ENCODE measurements around the gene FRMD4A. TPM values are rescaled to one million over a fixed set of nuclear protein-coding genes. Genes with fewer than 3 reads are reported as not detected.

FRMD4A gene
- total and polyA plus RNA-seq, 2 of the 4 experiments (the other 2 are of a cell fraction), result 30.3 to 68.8 TPM

DNA sequence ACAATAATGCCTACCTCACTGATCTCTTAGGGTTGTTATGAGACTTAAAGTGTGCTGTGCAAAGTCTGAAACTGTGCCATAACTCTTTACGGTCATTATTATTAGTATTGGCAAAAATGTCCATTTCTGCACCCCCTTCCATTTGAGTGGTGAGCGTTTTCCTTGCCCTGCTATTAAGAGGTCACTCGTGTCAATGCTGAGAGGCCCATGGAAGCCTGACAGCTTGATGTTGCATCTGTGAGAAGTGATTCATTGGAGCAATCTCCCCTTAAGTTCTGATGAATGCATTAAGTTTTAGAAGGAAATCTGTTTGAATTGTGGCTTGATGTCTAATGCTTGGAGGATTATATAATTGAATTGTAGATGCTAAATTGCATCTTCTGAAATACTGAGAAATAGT lies 253.3 kb downstream of the FRMD4A start:
- Histone ChIP-seq H3K4me2 (ENCODE audit: low read depth, low read length) (no peak overlapping the region), H3K27me3 (ENCODE audit: control insufficient read depth, insufficient read depth, low read length) (no peaks in the 10 kb centered on the region; the same call in 1 of the 2 replicates), H3K4ac (ENCODE audit: low read depth, low read length) (no peak overlapping the region), H2BK15ac (ENCODE audit: low read depth, low read length) (no peak overlapping the region), H4K8ac (ENCODE audit: low read depth in 2 of 2, low read length in 2 of 2) (no peak overlapping the region), H4K91ac (ENCODE audit: insufficient read depth, low read depth, low read length) (no peak overlapping the region), H3K9me1 (ENCODE audit: insufficient read depth, low read length) (peaks cover 11% of the 10 kb centered on the region; the same call in 1 of the 2 replicates), H2AK5ac (ENCODE audit: low read depth, low read length) (no peak overlapping the region), H2BK20ac (ENCODE audit: low read depth, low read length) (no peak overlapping the region), H3K9me3 (ENCODE audit: control insufficient read depth, insufficient read depth, low read length) (peaks cover 8% of the 10 kb centered on the region), H3K4me1 (ENCODE audit: control insufficient read depth, insufficient read depth, low read length) (peaks cover 6% of the 10 kb centered on the region), H3K9ac (ENCODE audit: low read depth, low read length) (no peak overlapping the region), H4K5ac (ENCODE audit: low read depth, low read length) (no peak overlapping the region), H2AFZ (replicated peaks; ENCODE audit: low read length, poor library complexity) (no peak overlapping the region), H3K56ac (ENCODE audit: extremely low read depth, insufficient read depth, low read length) (no peak overlapping the region), H3K36me3 (ENCODE audit: control insufficient read depth, insufficient read depth, low read length) (no peaks in the 10 kb centered on the region), H3K23ac (ENCODE audit: low read depth, low read length) (no peak overlapping the region), H3K18ac (ENCODE audit: low read depth, low read length) (no peak overlapping the region), H2BK5ac (ENCODE audit: low read depth, low read length, poor library complexity, severe bottlenecking) (no peak overlapping the region), H4K20me1 (ENCODE audit: insufficient read depth, low read length) (no peaks in the 10 kb centered on the region), H3K27ac (ENCODE audit: insufficient read depth, low read length) (no peak overlapping the region), H3K4me3 (ENCODE audit: insufficient read depth, low read depth, low read length) (no peak overlapping the region), H2AK9ac (replicated peaks; ENCODE audit: low read depth, low read length, poor library complexity) (no peak overlapping the region), H3K14ac (replicated peaks; ENCODE audit: low read depth, low read length) (no peak overlapping the region), H2BK120ac (ENCODE audit: low read depth, low read length) (no peak overlapping the region), H3K79me1 (ENCODE audit: low read depth in 1 of 2, low read length in 2 of 2) (no peaks in the 10 kb centered on the region)
- dilution Hi-C loops (cut with HindIII; ENCODE audit: low sequenced_read_pairs, unreplicated experiment), result no loop called here
- BruUV-seq (replicated peaks), result no TSS peak
- ATAC-seq (ENCODE audit: low read depth), result no peak
- WGBS, 2 experiments (ENCODE audit: extremely low coverage in 2 of 2, insufficient read length in 1 of 2), result no CpG with 5 or more reads among the region's 3 CpGs
- intact Hi-C loops (cut with micrococcal nuclease), result no loop called here
- CTCF ChIA-PET, result no interaction called here
- in situ Hi-C loops (cut with MboI; ENCODE audit: low sequenced_read_pairs), result loop anchor here (25.0 kb wide), 1 partner anchor 415 kb away; no protein-coding TSS in a partner anchor
- no peak for DNase-seq
- no peak for TF ChIP-seq MAFK (IDR thresholded peaks at IDR 0.05; ENCODE audit: low read depth, low read length)
- TF ChIP-seq CHD1 (IDR thresholded peaks at IDR 0.05; ENCODE audit: low read depth, low read length), result no peak
- no peak for TF ChIP-seq NFE2L2 (IDR thresholded peaks at IDR 0.05; ENCODE audit: low read depth, low read length)
- TF ChIP-seq, protein P1, sequence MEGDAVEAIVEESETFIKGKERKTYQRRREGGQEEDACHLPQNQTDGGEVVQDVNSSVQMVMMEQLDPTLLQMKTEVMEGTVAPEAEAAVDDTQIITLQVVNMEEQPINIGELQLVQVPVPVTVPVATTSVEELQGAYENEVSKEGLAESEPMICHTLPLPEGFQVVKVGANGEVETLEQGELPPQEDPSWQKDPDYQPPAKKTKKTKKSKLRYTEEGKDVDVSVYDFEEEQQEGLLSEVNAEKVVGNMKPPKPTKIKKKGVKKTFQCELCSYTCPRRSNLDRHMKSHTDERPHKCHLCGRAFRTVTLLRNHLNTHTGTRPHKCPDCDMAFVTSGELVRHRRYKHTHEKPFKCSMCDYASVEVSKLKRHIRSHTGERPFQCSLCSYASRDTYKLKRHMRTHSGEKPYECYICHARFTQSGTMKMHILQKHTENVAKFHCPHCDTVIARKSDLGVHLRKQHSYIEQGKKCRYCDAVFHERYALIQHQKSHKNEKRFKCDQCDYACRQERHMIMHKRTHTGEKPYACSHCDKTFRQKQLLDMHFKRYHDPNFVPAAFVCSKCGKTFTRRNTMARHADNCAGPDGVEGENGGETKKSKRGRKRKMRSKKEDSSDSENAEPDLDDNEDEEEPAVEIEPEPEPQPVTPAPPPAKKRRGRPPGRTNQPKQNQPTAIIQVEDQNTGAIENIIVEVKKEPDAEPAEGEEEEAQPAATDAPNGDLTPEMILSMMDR (conservative IDR thresholded peaks at IDR 0.05; ENCODE audit: low read depth, low read length), result no peak
- no peak for TF ChIP-seq RCOR1 (IDR thresholded peaks at IDR 0.05; ENCODE audit: insufficient replicate concordance, low read length)
- no peak for TF ChIP-seq CEBPB (IDR thresholded peaks at IDR 0.05; ENCODE audit: low read depth, low read length)
- POLR2A ChIA-PET (ENCODE audit: unreplicated experiment), result no interaction called here

All from IMR-90 (cell line).